ENCODE measurements around the gene SYNCRIP.
A peak's percentile ranks its signal among the peaks of the same experiment; 100 is the strongest.
"Not testable (repeated sequence)": the region's sequence is repeated elsewhere in the genome, so short reads cannot be mapped to it uniquely, and the experiment has no call there.

SYNCRIP gene

GRCh38 chr6:85593438-85594196 is 49.1 kb downstream of the SYNCRIP start, which contains the start of gene SNX14:
Gene SNX14 (minus strand): TSS chr6:85593858. CDS start chr6:85593718, 140 bp downstream.
- peak; percentile 78 for DNase-seq

GRCh38 chr6:85592033-85592432 is 50.7 kb downstream of the SYNCRIP start:
- no peak for DNase-seq

DNA sequence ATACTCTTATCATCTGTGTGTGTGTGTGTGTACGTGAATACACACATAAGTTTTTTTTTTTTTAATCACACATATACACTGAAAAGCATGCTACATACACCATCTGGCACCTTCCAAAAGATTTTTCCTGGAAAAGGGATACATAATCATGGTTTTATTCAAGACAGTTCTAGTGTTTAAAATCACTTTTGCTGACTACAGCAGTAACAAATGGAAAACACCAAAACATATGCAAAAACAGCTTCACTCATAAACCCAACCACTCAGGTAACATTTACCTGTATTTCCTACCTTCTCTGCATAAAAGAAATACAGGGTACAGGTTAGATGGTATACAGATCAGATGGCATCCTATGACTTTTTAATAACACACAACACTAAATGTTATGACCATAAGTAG is 51.5 kb downstream of the SYNCRIP start:
- DNase-seq = no peak

GRCh38 chr6:85585741-85586140 is 56.9 kb downstream of the SYNCRIP start:
- DNase-seq = no peak

GRCh38 chr6:85582832-85583231 is 59.9 kb downstream of the SYNCRIP start:
- DNase-seq = not testable (repeated sequence)

DNA sequence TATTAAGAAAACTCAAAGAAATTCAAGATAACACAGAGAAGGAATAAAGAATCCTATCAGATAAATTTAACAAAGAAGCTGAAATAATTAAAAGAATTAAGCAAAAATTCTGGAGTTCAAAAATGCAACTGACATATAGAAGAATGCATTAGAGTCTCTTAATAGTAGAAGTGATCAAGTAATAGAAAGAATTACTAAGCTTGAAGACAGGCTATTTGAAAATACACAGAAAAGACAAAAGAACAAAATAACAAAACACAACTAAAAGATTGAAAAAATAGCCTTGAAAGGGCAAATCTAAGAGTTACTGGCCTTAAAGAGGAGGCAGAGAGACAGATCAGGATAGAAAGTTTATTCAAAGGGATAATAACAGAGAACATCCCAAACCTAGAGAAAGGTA is 61.1 kb downstream of the SYNCRIP start:
- no peak for DNase-seq

DNA sequence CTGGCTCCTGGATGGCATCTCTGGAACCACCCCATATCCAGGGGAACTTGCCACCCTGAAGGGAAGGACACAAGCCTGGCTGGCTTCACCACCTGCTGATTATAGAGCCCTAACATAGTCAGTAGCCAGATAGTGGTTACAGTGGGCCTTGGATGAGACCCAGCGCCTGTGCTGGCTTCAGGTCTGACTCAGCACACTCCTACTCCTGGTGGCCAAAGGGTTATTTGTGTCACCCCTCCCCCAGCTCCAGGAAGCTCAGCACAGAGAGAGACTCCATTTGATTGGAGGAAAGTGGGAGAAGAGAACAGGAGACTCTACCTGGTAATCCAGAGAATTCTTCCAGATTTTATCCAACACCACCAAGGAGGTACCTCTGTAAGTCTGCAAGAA is 61.8 kb downstream of the SYNCRIP start:
- no peak for DNase-seq

- DNase-seq = no peak
Observed at GRCh38 chr6:85580118-85580877, 62.4 kb downstream of the SYNCRIP start.

DNA sequence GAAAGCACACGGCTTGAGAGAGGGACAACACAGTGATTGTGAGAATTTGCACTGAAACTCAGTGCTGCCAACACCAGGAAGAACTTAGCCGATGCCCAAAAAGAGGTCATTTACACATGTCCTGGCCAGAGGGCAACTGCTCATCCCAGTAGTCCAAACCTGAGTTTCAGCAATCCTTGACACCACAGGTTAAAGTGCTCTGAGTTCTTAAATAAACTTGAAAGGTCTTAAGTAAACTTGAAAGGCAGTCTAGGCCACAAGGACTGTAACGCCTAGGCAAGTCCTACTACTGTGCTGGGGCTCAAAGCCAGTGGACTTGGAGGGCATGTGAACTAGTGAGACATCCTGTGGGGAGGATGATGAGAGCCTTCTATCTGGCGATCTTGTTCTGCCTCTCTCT is 63.1 kb downstream of the SYNCRIP start:
- DNase-seq = no peak

- DNase-seq = no peak
Observed at GRCh38 chr6:85576476-85576875, 66.2 kb downstream of the SYNCRIP start.

DNA sequence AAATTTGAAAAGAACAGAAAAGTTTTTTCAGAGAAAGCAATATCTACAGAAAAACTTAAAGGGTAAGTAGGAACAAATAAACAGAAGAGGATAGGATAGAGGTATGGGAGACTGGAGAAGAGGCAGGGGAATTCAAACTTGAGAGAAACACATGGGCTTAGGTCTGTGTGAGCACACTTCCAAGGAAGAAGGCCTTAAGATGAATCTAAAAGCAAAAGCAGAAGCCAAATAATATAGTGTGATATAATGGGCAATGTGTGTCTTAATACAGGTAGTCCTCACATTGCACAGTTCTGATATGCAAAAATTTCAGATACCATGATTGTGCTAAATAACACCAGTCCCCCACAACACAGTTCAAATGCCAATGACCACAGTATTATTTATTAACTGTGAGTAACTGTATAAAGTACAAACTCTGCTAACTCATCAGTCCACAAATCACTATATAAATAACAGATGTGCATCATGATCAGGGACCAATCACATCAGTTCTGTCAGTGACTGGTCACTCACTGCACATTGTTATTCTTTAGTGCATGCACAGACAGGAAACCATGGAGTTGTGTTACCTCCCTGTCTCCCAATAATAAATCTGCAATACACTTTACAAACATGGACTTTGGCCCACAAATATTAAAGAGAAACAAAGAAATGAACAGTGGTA is 67.6 kb downstream of the SYNCRIP start:
- DNase-seq = no peak

GRCh38 chr6:85569323-85569722 is 73.4 kb downstream of the SYNCRIP start:
- DNase-seq = no peak

DNA sequence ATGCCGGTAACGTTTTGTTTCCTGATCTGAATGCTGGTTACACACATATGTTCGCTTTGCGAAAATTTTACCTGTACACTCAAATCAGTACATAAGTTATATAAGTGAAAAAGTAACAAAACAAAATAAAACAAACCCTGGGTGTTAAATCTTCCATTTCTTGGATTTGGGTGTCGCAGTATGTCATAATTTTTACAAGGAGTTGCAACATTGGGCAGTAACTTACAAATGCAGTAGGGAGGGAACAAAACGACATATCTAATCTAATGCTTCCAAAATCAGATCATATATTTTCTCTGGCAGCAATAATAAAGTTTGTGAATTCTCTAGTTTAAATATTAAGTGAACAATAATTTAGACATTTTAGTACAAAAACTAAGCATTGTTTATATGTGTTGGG is 74.3 kb downstream of the SYNCRIP start:
- no peak for DNase-seq

- DNase-seq = no peak
Observed at GRCh38 chr6:85565736-85566135, 77.0 kb downstream of the SYNCRIP start.

DNA sequence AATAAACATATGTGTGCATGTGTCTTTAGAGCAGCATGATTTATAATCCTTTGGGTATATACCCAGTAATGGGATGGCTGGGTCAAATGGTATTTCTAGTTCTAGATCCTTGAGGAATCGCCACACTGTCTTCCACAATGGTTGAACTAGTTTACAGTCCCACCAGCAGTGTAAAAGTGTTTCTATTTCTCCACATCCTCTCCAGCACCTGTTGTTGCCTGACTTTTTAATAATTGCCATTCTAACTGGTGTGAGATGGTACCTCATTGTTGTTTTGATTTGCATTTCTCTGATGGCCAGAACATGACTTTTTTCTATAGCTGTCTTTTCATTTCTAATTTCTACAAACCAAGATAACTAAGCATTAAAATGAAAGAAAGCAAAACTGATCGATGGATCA is 78.5 kb downstream of the SYNCRIP start:
- not testable (repeated sequence) for DNase-seq

Measured in stimulated activated CD4-positive, alpha-beta T cell treated with anti-CD3 and anti-CD28 coated beads, Interleukin-4, amount 100 ng/mL, for 24 hours (primary cell).